ENCODE results near the gene KLK14.

- TF ChIP-seq, protein P1, sequence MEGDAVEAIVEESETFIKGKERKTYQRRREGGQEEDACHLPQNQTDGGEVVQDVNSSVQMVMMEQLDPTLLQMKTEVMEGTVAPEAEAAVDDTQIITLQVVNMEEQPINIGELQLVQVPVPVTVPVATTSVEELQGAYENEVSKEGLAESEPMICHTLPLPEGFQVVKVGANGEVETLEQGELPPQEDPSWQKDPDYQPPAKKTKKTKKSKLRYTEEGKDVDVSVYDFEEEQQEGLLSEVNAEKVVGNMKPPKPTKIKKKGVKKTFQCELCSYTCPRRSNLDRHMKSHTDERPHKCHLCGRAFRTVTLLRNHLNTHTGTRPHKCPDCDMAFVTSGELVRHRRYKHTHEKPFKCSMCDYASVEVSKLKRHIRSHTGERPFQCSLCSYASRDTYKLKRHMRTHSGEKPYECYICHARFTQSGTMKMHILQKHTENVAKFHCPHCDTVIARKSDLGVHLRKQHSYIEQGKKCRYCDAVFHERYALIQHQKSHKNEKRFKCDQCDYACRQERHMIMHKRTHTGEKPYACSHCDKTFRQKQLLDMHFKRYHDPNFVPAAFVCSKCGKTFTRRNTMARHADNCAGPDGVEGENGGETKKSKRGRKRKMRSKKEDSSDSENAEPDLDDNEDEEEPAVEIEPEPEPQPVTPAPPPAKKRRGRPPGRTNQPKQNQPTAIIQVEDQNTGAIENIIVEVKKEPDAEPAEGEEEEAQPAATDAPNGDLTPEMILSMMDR (IDR thresholded peaks at IDR 0.05; ENCODE audit: poor library complexity) = no peak
- TF ChIP-seq EZH2phosphoT487 (IDR thresholded peaks at IDR 0.05; ENCODE audit: low read depth, severe bottlenecking, unreplicated experiment) = no peak
These were observed 42.5 kb downstream of the KLK14 start for GRCh38 chr19:51040151-51040550.
